ENCODE results near the gene SPACA5.
"Not testable (repeated sequence)": the region's sequence is repeated elsewhere in the genome, so short reads cannot be mapped to it uniquely, and the experiment has no call there.

SPACA5 gene

DNA sequence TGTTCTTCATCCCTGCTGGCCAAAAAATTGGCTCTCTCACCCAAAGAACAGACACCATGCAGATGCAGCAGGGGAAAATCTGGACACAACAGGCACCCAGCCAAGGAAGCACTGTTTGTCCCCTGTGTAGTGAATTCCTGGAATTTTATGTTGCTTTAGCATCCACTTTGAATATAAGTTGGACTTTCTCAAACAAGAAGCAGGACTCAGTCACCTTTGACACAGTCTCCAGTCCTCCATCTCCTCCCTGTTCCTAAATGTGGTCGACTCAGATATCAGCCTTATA, 14.8 kb upstream of the SPACA5 start:
- TF ChIP-seq, protein P1, sequence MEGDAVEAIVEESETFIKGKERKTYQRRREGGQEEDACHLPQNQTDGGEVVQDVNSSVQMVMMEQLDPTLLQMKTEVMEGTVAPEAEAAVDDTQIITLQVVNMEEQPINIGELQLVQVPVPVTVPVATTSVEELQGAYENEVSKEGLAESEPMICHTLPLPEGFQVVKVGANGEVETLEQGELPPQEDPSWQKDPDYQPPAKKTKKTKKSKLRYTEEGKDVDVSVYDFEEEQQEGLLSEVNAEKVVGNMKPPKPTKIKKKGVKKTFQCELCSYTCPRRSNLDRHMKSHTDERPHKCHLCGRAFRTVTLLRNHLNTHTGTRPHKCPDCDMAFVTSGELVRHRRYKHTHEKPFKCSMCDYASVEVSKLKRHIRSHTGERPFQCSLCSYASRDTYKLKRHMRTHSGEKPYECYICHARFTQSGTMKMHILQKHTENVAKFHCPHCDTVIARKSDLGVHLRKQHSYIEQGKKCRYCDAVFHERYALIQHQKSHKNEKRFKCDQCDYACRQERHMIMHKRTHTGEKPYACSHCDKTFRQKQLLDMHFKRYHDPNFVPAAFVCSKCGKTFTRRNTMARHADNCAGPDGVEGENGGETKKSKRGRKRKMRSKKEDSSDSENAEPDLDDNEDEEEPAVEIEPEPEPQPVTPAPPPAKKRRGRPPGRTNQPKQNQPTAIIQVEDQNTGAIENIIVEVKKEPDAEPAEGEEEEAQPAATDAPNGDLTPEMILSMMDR (IDR thresholded peaks at IDR 0.05; ENCODE audit: extremely low read depth, missing control alignments), result no peak
- DNase-seq (ENCODE audit: low spot score), result no peak

DNA sequence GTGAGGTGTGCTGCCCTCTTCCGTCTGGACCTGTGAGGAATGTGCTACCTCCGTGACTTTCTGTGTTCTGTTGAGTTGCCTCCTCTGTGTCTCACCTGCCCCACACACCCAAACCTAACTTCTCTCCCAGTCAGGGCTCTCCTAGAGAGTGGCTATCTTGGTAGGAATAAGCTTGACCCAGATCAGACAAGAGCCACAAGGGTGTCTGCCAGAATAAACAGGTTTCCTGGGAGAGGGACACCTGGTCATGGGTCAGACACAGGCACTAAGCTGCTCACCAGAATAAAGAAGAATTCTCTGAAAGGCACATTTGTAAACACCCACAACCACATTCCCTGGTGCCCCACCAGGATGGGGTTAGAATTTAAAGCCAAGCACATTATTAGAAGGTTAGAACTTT, 14.1 kb upstream of the SPACA5 start:
- TF ChIP-seq, protein P1 (IDR thresholded peaks at IDR 0.05; ENCODE audit: extremely low read depth, missing control alignments), result no peak

DNA sequence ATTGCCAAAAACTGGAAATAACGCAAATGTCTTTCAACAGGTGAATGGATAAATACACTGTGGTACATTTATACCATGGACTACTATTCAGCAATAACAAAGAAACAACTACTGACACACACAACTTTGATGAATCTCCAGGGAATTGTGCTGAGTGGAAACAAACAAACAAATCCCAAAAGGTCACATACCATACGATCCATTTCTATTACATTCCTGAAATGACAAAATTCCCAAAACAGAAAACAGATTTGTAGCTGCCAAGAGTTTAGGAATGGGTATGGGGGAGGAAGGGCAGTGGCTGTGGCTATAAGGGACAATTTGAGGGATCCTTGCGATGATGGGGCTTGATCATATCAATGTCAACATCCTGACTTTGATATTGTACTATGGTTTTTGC, 5.5 kb upstream of the SPACA5 start:
- TF ChIP-seq, protein P1 (IDR thresholded peaks at IDR 0.05; ENCODE audit: extremely low read depth, missing control alignments), result no peak
- DNase-seq (ENCODE audit: low spot score), result no peak

More for the DNA sequence above, 14.1 kb upstream of the SPACA5 start:
- no peak for DNase-seq (ENCODE audit: low spot score)

DNA sequence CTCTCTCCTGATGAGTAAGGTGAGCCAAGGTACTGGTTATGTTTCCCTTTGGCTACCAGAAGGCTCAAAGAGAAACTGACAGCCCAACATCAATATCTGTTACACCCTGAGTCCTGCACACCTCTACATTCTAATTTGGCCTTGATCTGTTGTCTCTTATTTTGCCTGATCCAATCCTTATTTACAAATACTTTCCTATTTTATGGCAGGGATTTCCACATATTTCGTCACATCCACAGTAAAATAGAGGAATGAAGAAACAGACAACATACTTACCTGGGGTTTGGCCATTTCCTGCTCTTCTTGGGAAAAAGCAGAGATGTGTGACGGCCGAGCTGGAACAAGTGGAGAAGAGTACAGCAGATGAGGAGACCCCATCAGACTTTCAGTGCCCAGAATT, 4.5 kb upstream of the SPACA5 start:
- TF ChIP-seq, protein P1 (IDR thresholded peaks at IDR 0.05; ENCODE audit: extremely low read depth, missing control alignments), result no peak
- DNase-seq (ENCODE audit: low spot score), result no peak

DNA sequence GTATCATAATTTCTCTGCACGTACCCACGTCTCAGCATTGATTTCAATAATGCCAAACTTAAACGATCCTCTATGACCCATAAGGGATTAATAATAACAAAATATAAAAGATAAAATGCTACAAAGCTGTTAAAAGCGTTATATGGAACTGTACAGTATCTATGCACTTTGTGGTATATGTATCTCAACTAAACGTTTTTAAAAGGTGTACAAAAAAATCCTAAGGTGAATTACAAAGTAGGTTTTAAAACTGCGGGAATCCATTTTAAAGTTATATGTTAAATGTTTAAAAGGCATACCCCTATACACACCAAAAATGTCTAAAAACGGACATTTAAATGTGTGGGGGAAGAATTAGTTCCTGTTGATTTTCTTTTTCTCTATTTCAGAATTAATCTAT, 3.9 kb upstream of the SPACA5 start:
- DNase-seq (ENCODE audit: low spot score), result no peak
- TF ChIP-seq, protein P1 (IDR thresholded peaks at IDR 0.05; ENCODE audit: extremely low read depth, missing control alignments), result no peak

DNA sequence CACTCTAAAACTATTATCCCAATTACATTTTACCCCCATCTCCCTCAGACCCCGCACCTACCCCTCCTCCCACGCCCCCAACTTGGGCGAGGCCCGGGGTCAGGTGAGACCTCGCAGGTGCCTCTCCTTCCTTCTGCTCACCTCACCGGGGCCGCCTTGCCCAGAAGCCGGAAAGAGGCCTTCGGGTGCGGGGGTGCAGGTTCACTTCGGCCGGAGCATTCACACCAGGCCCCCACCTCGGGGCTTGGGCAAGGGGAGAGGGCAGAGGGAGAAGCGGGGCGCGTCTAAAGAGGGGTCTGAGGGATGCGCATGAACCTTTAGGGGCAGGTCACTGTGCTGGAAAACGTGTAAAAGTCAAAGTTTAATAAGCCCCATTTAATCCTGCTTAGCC, 3.4 kb upstream of the SPACA5 start:
- DNase-seq (ENCODE audit: low spot score), result no peak

DNA sequence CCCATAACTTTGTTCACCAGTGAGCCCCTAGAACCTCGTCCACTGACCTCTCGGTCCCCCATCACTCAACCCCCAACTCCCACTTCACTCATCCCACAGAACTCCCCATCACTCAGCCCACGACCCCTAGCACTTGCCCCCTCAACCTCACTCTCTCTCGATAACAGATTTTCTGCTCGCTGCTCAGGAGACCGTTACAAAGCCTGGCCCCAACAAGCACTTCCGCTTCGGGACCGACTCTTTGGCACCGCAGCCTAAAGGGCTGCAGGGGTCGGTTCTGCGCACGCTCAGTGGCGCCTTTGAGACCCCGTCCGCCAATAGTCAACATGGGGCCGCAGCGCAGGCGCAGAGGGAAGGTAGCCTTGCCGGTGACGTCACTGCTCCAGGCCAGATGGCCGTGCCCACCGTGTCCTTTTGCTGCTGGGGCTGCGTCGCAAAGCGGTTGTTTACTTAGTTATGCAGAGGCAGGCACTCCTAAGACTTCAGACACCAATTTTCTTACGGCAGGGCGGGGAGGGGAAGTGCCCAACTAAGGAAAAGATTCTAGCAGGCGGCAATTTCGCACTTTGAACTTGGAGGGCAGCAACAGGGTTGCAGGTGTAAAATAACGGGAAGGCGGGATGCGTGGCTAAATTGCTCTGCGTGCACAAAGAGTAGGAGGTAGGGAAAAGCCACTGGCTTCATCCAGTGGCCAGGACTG, 2.9 kb upstream of the SPACA5 start, which contains the start of gene ZNF182:
ZNF182 (minus strand) TSS at position 232 of the 700 bp plus-strand sequence. CDS start 1,380 bp downstream, outside the sequence.
- peak; percentile 92 for DNase-seq (ENCODE audit: low spot score)
- TF ChIP-seq, protein P1 (IDR thresholded peaks at IDR 0.05; ENCODE audit: extremely low read depth, missing control alignments), result no peak

More for the DNA sequence above, 3.4 kb upstream of the SPACA5 start:
- TF ChIP-seq, protein P1 (IDR thresholded peaks at IDR 0.05; ENCODE audit: extremely low read depth, missing control alignments), result no peak

DNA sequence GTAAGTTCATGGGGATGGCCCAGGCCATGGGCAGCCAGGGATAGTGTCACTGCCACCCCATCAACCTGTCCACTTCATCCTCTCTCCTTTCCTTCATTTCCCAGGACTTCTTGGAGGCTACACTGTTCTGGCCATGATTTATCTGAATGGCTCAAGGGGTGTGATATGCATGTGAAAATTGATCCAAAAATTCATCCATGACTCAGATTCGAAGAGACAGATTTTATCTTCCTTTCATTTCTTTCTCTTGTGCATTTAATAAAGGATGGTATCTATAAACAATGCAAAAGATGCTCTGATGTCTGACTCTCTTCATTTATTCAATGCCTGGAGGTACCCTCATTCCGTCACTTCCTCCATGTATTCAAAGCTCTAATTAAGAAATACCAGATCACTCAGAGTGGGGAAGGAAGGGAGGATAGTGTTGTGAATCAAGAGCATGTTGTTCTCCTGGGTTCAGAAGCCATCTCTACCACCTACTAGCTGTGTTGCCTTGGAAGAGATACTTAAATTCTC, 2.7 kb downstream of the SPACA5 start:
- not testable (repeated sequence) for DNase-seq (ENCODE audit: low spot score)

DNA sequence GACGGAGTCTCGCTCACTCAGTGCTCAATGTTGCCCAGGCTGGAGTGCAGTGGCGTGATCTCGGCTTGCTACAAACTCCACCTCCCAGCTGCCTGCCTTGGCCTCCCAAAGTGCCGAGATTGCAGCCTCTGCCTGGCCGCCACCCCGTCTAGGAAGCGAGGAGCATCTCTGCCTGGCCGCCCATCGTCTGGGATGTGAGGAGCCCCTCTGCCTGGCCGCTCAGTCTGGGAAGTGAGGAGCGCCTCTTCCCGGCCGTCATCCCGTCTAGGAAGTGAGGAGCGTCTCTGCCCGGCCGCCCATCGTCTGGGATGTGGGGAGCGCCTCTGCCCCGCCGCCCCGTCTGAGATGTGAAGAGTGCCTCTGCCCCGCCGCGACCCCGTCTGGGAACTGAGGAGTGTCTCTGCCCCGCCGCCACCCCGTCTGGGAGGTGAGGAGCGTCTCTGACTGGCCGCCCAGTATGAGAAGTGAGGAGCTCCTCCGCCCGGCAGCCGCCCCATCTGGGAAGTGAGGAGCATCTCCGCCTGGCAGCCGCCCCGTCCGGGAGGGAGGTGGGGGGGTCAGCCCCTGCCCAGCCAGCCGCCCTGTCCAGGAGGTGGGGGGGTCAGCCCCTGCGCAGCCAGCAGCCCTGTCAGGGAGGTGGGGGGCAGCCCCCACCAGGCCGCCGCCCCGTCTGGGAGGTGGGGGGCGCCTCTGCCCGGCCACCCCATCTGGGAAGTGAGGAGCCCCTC, 10.0 kb downstream of the SPACA5 start:
- DNase-seq (ENCODE audit: low spot score), result not testable (repeated sequence)

DNA sequence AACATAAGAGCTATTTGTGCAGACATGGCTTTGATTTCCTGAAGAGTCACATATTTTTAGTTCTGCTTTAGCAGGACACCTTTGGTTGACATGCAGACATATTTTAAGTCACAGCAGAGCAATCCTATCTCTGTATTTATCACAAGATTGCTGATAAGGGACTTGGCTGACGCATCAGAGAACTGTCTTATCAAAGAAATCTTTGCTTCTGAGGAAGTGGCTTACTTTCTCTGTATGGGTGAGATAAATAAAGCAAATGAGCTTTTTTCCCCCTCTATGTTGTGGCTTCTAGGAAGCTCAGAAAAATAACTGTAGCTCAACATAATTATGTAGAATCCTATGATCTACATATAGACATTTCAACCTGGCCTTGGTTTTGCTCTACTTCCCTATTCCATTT, 13.1 kb downstream of the SPACA5 start:
- not testable (repeated sequence) for DNase-seq (ENCODE audit: low spot score)

DNA sequence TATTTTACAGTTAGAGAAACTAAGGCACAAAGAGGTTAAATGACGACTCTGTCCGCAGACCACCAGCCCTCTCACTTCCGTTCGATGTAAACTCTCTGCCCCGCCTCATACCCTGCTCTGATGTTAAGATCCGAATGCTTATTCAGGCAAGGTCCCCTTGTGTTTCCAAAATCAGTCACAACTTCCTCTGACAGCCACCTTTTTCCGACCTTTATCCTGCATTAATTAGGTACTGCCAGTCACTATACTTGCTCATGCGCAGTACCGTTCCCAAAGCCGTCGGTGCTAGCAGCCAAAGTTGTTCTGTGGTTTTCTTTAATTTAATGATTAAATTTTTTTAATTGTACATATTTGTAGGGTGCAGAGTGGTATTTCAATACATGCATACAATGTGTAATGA, 13.7 kb downstream of the SPACA5 start:
- DNase-seq (ENCODE audit: low spot score), result not testable (repeated sequence)

Measured in GM20000 (cell line).